Peyer's patch (tissue), 4 donors: Measurements from ENCODE around the gene USP9X. TPM values are rescaled to one million over a fixed set of nuclear protein-coding genes. Genes with fewer than 3 reads are reported as not detected.

ENCODE experiments used
- DNase-seq, 3 donors: peaks; one replicate each; pipeline ENCODE4 v3.0.0-alpha.2; 2017 to 2019
- H3K27ac ChIP-seq, 4 donors: fragments of 200-600 bp; sonication (generic); one replicate each; pipeline ENCODE4 v1.5.1; 2016 to 2019
- H3K27me3 ChIP-seq, 2 donors: fragments of 200-600 bp; sonication (generic); one replicate each; pipeline ENCODE4 v1.5.1; 2019
- H3K36me3 ChIP-seq, 3 donors: fragments of 200-600 bp; sonication (generic); one replicate each; pipeline ENCODE4 v1.5.1; 2016 to 2019
- H3K4me1 ChIP-seq, 4 donors: fragments of 200-600 bp; sonication (generic); one replicate each; pipeline ENCODE4 v1.5.1; 2016 to 2019
- H3K4me3 ChIP-seq, 4 donors: fragments of 200-600 bp; sonication (generic); 1 replicate in 3 of 4; 2 replicates in 1 of 4; pipeline ENCODE4 v1.5.1; 2016 to 2019; ENCODE audit warnings: mild to moderate bottlenecking in 1 of 4
- H3K9me3 ChIP-seq, 4 donors: fragments of 200-600 bp; sonication (generic); one replicate each; pipeline ENCODE4 v1.5.1; 2016 to 2019; ENCODE audit warnings: mild to moderate bottlenecking in 1 of 4
- CTCF ChIP-seq, 6 experiments: fragments of 450-650 bp in 4 of 6; fragments of 200-600 bp in 2 of 6; sonication (generic) in 1 of 6; IDR thresholded peaks; one replicate each; pipeline ENCODE4 v1.5.1; 2017 to 2019; ENCODE audit warnings: antibody characterized with exemption in 6 of 6, mild to moderate bottlenecking in 3 of 6, moderate library complexity in 1 of 6
- POLR2A ChIP-seq, 2 donors: fragments of 450-650 bp; IDR thresholded peaks; one replicate each; pipeline ENCODE4 v1.5.1; 2017; ENCODE audit warnings: antibody characterized with exemption in 2 of 2, mild to moderate bottlenecking in 2 of 2, moderate library complexity in 2 of 2
- total RNA-seq, 4 donors: library from RNA; depleted of rRNA; stranded (reverse); fragments of >200 nt; gene quantifications; one replicate each; pipeline ENCODE4 v1.1.0, GENCODE V29; 2016

The USP9X gene
- total RNA-seq: 100 to 1,000 TPM in 2 of 4 donors, 10 to 100 TPM in 2; 75.9 to 114 (median 102) TPM

GRCh38 chrX:41084893-41085511, at the start of gene USP9X:
Gene USP9X (plus strand): TSS chrX:41085445. CDS start chrX:41123629, 38,184 bp downstream.
- H3K4me3 ChIP-seq: peak within 1 kb of the TSS; percentile 71 to 91 (median 82)
- peak; percentile 91 to 96 (median 91) for DNase-seq
- H3K9me3 ChIP-seq: no peaks in the 10 kb centered on the region
- H3K36me3 ChIP-seq: no peaks in the 10 kb centered on the region
- peak within 1 kb of the TSS; percentile 93 to 100 (median 98) for H3K27ac ChIP-seq
- H3K4me1 ChIP-seq: peaks cover 0 to 6% (median 2%) of the 10 kb centered on the region in 4 donors
- H3K27me3 ChIP-seq: no peaks in the 10 kb centered on the region
- TF ChIP-seq POLR2A (IDR thresholded peaks at IDR 0.05): peak; percentile 42 to 57
- TF ChIP-seq CTCF (IDR thresholded peaks at IDR 0.05): no peak

- Histone ChIP-seq H3K27ac (peak overlapping the region in 2 of 4 donors; percentile 25 to 51), H3K4me3 (no peak overlapping the region), H3K4me1 (no peaks in the 10 kb centered on the region), H3K27me3 (no peaks in the 10 kb centered on the region), H3K9me3 (peaks cover 0 to 7% (median 0%) of the 10 kb centered on the region in 4 donors), H3K36me3 (no peaks in the 10 kb centered on the region)
- DNase-seq: no peak
- TF ChIP-seq CTCF (IDR thresholded peaks at IDR 0.05) (no peak), POLR2A (IDR thresholded peaks at IDR 0.05) (no peak)
These were observed 49.7 kb upstream of the USP9X start for GRCh38 chrX:41035582-41035981.

GRCh38 chrX:41036668-41037326, 48.4 kb upstream of the USP9X start:
- peak overlapping the region in 3 of 4 donors; percentile 27 to 51 (median 47) for H3K27ac ChIP-seq
- no peak for DNase-seq
- TF ChIP-seq POLR2A (IDR thresholded peaks at IDR 0.05) (no peak), CTCF (IDR thresholded peaks at IDR 0.05) (no peak)

GRCh38 chrX:41043196-41043595, 42.0 kb upstream of the USP9X start:
- TF ChIP-seq POLR2A (IDR thresholded peaks at IDR 0.05): no peak
- TF ChIP-seq CTCF (IDR thresholded peaks at IDR 0.05): no peak
- Histone ChIP-seq H3K27ac (no peak overlapping the region), H3K27me3 (no peaks in the 10 kb centered on the region), H3K4me3 (no peak overlapping the region), H3K9me3 (no peaks in the 10 kb centered on the region), H3K36me3 (no peaks in the 10 kb centered on the region), H3K4me1 (peaks cover 0 to 9% (median 0%) of the 10 kb centered on the region in 4 donors)
- DNase-seq: no peak

More at GRCh38 chrX:41036668-41037326, 48.4 kb upstream of the USP9X start:
- Histone ChIP-seq H3K4me1 (no peaks in the 10 kb centered on the region), H3K27me3 (no peaks in the 10 kb centered on the region), H3K36me3 (no peaks in the 10 kb centered on the region), H3K4me3 (no peak overlapping the region), H3K9me3 (peaks cover 0 to 7% (median 0%) of the 10 kb centered on the region in 4 donors)

- Histone ChIP-seq H3K4me1 (peaks cover 0 to 9% (median 0%) of the 10 kb centered on the region in 4 donors), H3K4me3 (no peak overlapping the region), H3K9me3 (no peaks in the 10 kb centered on the region), H3K36me3 (no peaks in the 10 kb centered on the region), H3K27ac (no peak overlapping the region), H3K27me3 (no peaks in the 10 kb centered on the region)
- TF ChIP-seq POLR2A (IDR thresholded peaks at IDR 0.05) (no peak), CTCF (IDR thresholded peaks at IDR 0.05) (no peak)
- DNase-seq: no peak
These were observed 41.4 kb upstream of the USP9X start for GRCh38 chrX:41043674-41044345.
